HL-60/S4 (cell line): ENCODE results near the gene VMO1.
"Not testable (repeated sequence)": the region's sequence is repeated elsewhere in the genome, so short reads cannot be mapped to it uniquely, and the experiment has no call there.

ENCODE experiments used
- in situ Hi-C: fragments of 300-500 bp; cut with MboI; formaldehyde crosslinking; loops from 2 replicates; pipeline ENCODE4 v1.14.3; 2022; ENCODE audit warnings: low sequenced_read_pairs

The VMO1 gene

GRCh38 chr17:4786106-4786511 lies at the start of gene VMO1:
VMO1 (minus strand) TSS chr17:4786364; CDS start chr17:4786352, 12 bp downstream.
- in situ Hi-C loops = no loop called here

GRCh38 chr17:4834681-4835020 lies 48.5 kb upstream of the VMO1 start:
- in situ Hi-C loops = no loop called here

- in situ Hi-C loops = no loop called here
These were observed 47.9 kb upstream of the VMO1 start for GRCh38 chr17:4833941-4834680.

- in situ Hi-C loops = no loop called here
These were observed 47.2 kb upstream of the VMO1 start, which contains the start of gene MINK1 for GRCh38 chr17:4833178-4833940. MINK1 (plus strand) TSS chr17:4833340; CDS start chr17:4833584, 244 bp downstream.

- in situ Hi-C loops = not testable (repeated sequence)
These were observed 46.6 kb upstream of the VMO1 start for GRCh38 chr17:4832829-4833177.

GRCh38 chr17:4827399-4827798 lies 41.2 kb upstream of the VMO1 start:
- in situ Hi-C loops = no loop called here

- in situ Hi-C loops = no loop called here
These were observed 37.4 kb upstream of the VMO1 start for GRCh38 chr17:4823373-4824089.

- in situ Hi-C loops = no loop called here
These were observed 36.7 kb upstream of the VMO1 start for GRCh38 chr17:4822835-4823234.

GRCh38 chr17:4818276-4818675 lies 32.1 kb upstream of the VMO1 start:
- in situ Hi-C loops = no loop called here

- in situ Hi-C loops = no loop called here
These were observed 30.7 kb upstream of the VMO1 start for GRCh38 chr17:4816826-4817225.

- in situ Hi-C loops = no loop called here
These were observed 29.0 kb upstream of the VMO1 start for GRCh38 chr17:4815043-4815675.

GRCh38 chr17:4812690-4813089 lies 26.5 kb upstream of the VMO1 start:
- in situ Hi-C loops = no loop called here

- in situ Hi-C loops = no loop called here
These were observed 25.3 kb upstream of the VMO1 start for GRCh38 chr17:4811471-4811870.

- in situ Hi-C loops = no loop called here
These were observed 24.6 kb upstream of the VMO1 start for GRCh38 chr17:4810696-4811290.

- in situ Hi-C loops = no loop called here
These were observed 22.2 kb upstream of the VMO1 start for GRCh38 chr17:4808378-4808767.

- in situ Hi-C loops = no loop called here
These were observed 21.6 kb upstream of the VMO1 start for GRCh38 chr17:4807605-4808377.

- in situ Hi-C loops = no loop called here
These were observed 20.8 kb upstream of the VMO1 start, which contains the start of gene PLD2 for GRCh38 chr17:4806777-4807604. PLD2 (plus strand) TSS chr17:4807152; CDS start chr17:4807773, 621 bp downstream.

GRCh38 chr17:4806456-4806776 lies 20.3 kb upstream of the VMO1 start:
- in situ Hi-C loops = no loop called here

GRCh38 chr17:4802228-4802627 lies 16.1 kb upstream of the VMO1 start, which contains the start of gene C17orf114:
C17orf114 (minus strand) TSS chr17:4802328.
- in situ Hi-C loops = no loop called here
